ENCODE measurements around the gene ARHGAP42. TPM values are rescaled to one million over a fixed set of nuclear protein-coding genes. Genes with fewer than 3 reads are reported as not detected.
A peak's percentile ranks its signal among the peaks of the same experiment; 100 is the strongest.
"Not testable (repeated sequence)": the region's sequence is repeated elsewhere in the genome, so short reads cannot be mapped to it uniquely, and the experiment has no call there.

ARHGAP42 gene
- total RNA-seq, 1 donor from 2014 or later = 21.2 TPM

GRCh38 chr11:101011881-101012280 lies 324.8 kb downstream of the ARHGAP42 start:
- no peak for DNase-seq (ENCODE audit: low read depth)

GRCh38 chr11:101013702-101014101 lies 326.6 kb downstream of the ARHGAP42 start:
- not testable (repeated sequence) for DNase-seq (ENCODE audit: low read depth)

DNA sequence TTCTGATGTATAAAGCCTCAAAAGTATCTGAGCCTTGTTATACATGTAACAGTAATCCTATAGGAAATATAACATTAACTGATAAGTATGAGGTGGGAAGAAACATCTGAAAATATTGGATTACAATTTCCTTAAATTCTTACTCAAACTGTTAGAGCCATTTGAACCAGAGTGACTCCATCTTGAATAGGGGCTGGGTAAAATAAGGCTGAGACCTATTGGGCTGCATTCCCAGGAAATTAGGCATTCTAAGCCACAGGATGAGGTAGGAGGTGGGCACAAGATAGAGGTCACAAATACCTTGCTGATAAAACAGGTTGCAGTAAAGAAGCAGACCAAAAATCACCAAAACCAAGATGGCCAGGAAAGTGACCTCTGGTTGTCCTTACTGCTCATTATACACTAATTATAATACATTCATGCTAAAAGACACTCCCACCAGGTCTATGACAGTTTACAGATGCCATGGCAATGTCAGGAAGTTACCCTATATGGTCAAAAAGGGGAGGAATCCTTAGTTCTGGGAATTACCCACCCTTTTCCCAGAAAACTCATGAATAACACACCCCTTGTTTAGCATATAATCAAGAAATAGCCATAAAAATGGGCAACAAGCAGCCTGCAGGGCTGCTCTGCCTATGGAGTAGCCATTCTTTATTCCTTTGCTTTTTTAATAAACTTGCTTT lies 327.7 kb downstream of the ARHGAP42 start:
- DNase-seq (ENCODE audit: low read depth) = no peak

DNA sequence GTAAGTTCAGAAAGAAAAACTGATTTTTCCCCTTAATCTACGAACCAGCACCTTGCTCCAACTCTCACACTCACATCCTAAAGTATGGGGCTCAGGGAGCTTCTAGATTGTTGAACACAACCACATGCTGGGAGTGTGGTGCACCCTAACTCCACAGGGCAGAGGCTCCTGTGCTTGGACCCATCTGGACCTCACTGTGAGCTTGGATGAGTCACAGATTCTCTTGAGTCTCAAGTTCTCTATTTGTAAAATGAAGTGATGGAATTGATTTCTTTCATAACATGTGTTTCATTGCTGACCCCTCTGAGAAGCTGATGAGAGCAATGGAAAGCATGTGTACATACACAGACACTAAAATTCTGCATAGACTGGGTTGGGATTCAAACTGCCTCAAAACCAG lies 332.8 kb downstream of the ARHGAP42 start:
- DNase-seq (ENCODE audit: low read depth) = no peak

GRCh38 chr11:101022256-101022655 lies 335.2 kb downstream of the ARHGAP42 start:
- DNase-seq (ENCODE audit: low read depth) = no peak

DNA sequence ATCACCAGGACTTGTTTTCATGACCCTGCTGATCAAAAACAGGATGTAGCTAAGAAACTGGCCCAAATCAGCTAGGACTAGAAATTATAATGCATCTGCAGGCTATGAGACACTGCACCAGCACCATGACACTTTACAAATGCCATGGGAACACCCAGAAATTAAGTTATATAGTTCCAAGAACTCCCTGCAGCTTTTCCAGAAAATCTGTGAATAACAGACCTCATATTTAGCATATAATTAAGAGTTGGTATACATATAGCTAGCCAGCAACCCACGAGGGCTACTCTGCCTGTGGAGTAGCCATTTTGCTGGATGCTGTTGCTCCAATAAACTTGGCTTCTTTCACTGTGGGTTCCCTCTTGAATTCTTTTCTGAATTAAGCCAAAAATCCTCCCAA lies 341.6 kb downstream of the ARHGAP42 start:
- DNase-seq (ENCODE audit: low read depth) = no peak

DNA sequence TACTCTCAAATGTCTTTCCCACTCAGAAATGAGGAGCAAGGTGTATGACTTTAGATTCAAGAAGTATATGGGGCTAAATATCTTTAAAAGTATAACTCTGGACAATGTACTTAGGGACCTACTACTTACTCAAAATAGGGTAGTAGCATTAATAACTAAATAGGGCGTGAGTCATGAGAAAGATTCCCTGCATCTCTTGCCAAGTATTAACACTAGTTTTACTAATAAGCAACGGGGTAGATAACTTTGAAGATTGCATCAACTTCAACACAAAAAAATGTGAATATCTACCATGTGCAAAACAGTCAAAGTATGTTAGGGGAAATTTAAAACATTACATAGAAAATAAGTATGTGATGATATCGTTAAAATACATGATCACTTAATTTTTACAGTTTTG lies 342.9 kb downstream of the ARHGAP42 start:
- no peak for DNase-seq (ENCODE audit: low read depth)

- no peak for DNase-seq (ENCODE audit: low read depth)
Measured at GRCh38 chr11:101030692-101031091, 343.6 kb downstream of the ARHGAP42 start.

- DNase-seq (ENCODE audit: low read depth) = no peak
Measured at GRCh38 chr11:101031713-101032112, 344.6 kb downstream of the ARHGAP42 start.

- no peak for DNase-seq (ENCODE audit: low read depth)
Measured at GRCh38 chr11:101032991-101033390, 345.9 kb downstream of the ARHGAP42 start.

DNA sequence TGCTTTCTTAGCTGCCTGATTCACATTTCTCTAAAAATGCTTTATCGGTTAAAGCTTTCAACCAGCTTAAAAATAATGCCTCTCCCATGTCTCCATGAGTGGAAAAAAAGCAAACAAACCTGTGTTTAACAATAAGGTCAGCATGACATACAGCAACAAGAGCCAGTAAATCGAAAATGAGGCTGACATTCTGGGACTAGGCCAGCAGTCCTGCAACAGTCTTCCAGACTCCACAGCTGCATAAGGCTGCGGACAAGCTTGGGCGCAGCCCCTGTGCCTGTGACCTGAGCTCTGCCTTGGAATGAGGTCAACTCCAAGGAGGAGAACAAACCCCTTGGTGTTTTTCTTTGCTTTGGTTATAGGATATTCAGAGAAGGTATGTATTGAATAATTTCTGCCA lies 347.0 kb downstream of the ARHGAP42 start:
- peak; percentile 13 for DNase-seq (ENCODE audit: low read depth)

- DNase-seq (ENCODE audit: low read depth) = no peak
Measured at GRCh38 chr11:101035872-101036271, 348.8 kb downstream of the ARHGAP42 start.

Measured in myocyte (in vitro differentiated cells).